Activated effector memory CD4-positive, alpha-beta T cell treated with anti-CD3 and anti-CD28 coated beads, Interleukin-2, amount 50 U/mL, for 16 hours (primary cell): ENCODE measurements around the gene F2R.
"Not testable (repeated sequence)": the region's sequence is repeated elsewhere in the genome, so short reads cannot be mapped to it uniquely, and the experiment has no call there.

Experiments used
- DNase-seq: peaks from one replicate; pipeline ENCODE4 v3.0.0-alpha.2; 2020

Gene F2R

GRCh38 chr5:76720988-76721569, 5.2 kb downstream of the F2R start:
- DNase-seq: no peak

- no peak for DNase-seq
Measured at GRCh38 chr5:76723266-76723665, 7.3 kb downstream of the F2R start.

GRCh38 chr5:76723906-76724305, 8.0 kb downstream of the F2R start:
- DNase-seq: no peak

GRCh38 chr5:76724871-76725270, 8.9 kb downstream of the F2R start:
- no peak for DNase-seq

GRCh38 chr5:76728965-76729364, 13.0 kb downstream of the F2R start:
- no peak for DNase-seq

GRCh38 chr5:76729373-76730290, 13.7 kb downstream of the F2R start:
- no peak for DNase-seq

- DNase-seq: no peak
Measured at GRCh38 chr5:76732405-76733048, 16.6 kb downstream of the F2R start.

- peak; percentile 71 for DNase-seq
Measured at GRCh38 chr5:76733049-76733417, 17.1 kb downstream of the F2R start.

- no peak for DNase-seq
Measured at GRCh38 chr5:76735762-76736545, 20.0 kb downstream of the F2R start.

GRCh38 chr5:76736679-76737556, 21.0 kb downstream of the F2R start:
- DNase-seq: no peak

GRCh38 chr5:76737846-76738245, 21.9 kb downstream of the F2R start:
- no peak for DNase-seq

- DNase-seq: not testable (repeated sequence)
Measured at GRCh38 chr5:76741506-76741905, 25.6 kb downstream of the F2R start.

GRCh38 chr5:76742583-76742982, 26.7 kb downstream of the F2R start:
- DNase-seq: no peak

GRCh38 chr5:76744632-76745031, 28.7 kb downstream of the F2R start:
- no peak for DNase-seq

- no peak for DNase-seq
Measured at GRCh38 chr5:76745670-76746069, 29.7 kb downstream of the F2R start.

GRCh38 chr5:76746677-76747076, 30.8 kb downstream of the F2R start:
- no peak for DNase-seq

- DNase-seq: no peak
Measured at GRCh38 chr5:76747706-76748105, 31.8 kb downstream of the F2R start.

- no peak for DNase-seq
Measured at GRCh38 chr5:76751291-76751690, 35.4 kb downstream of the F2R start.

GRCh38 chr5:76754668-76755078, 38.7 kb downstream of the F2R start:
- DNase-seq: no peak

- DNase-seq: no peak
Measured at GRCh38 chr5:76755779-76756637, 40.1 kb downstream of the F2R start.

- DNase-seq: no peak
Measured at GRCh38 chr5:76757049-76757448, 41.1 kb downstream of the F2R start.
